Thyroid gland (tissue), 4 donors: ENCODE measurements around the gene CDCA5. TPM values are rescaled to one million over a fixed set of nuclear protein-coding genes. Genes with fewer than 3 reads are reported as not detected.

Experiments used
- DNase-seq, 2 donors: peaks; one replicate each; pipeline ENCODE4 v3.0.0-alpha.2; 2019
- H3K27ac ChIP-seq, 3 donors: fragments of 200-600 bp; sonication (generic); 1 replicate in 2 of 3; 2 replicates in 1 of 3; pipeline ENCODE4 v1.5.1; 2016 to 2019; ENCODE audit warnings: mild to moderate bottlenecking in 1 of 3, moderate library complexity in 1 of 3
- H3K27me3 ChIP-seq: fragments of 200-600 bp; sonication (generic); one replicate; pipeline ENCODE4 v1.5.1; 2019
- H3K36me3 ChIP-seq, 2 donors: fragments of 200-600 bp; sonication (generic); one replicate each; pipeline ENCODE4 v1.5.1; 2016 to 2019
- H3K4me1 ChIP-seq, 2 donors: fragments of 200-600 bp; sonication (generic); one replicate each; pipeline ENCODE4 v1.5.1; 2017 to 2019
- H3K4me3 ChIP-seq, 3 donors: fragments of 200-600 bp; sonication (generic); replicated peaks in 1 of 3; 1 replicate in 2 of 3; 2 replicates in 1 of 3; pipeline ENCODE4 v1.5.1; 2016; ENCODE audit warnings: mild to moderate bottlenecking in 1 of 3
- H3K9me3 ChIP-seq: fragments of 200-600 bp; sonication (generic); one replicate; pipeline ENCODE4 v1.5.1; 2017
- POLR2A ChIP-seq, 2 donors: fragments of 450-650 bp; IDR thresholded peaks; one replicate each; pipeline ENCODE4 v1.6.1; 2017; ENCODE audit warnings: antibody characterized with exemption in 2 of 2, mild to moderate bottlenecking in 2 of 2, moderate library complexity in 1 of 2
- WGBS, 2 donors: methylation state at CpG; one replicate each; pipeline ENCODE4 v1.1.5; 2017; 5-methylcytosine and 5-hydroxymethylcytosine counted together
- intact Hi-C: fragments of 100-400 bp; cut with DNase I; formaldehyde crosslinking; loops from one replicate; pipeline ENCODE4 v1.15.1; 2023
- total RNA-seq, 4 donors: library from RNA; depleted of rRNA; stranded (reverse); fragments of >200 nt; gene quantifications; one replicate each; pipeline ENCODE4 v1.2.3, GENCODE V29; 2016
- TF ChIP-seq, protein P1 (sequence below), 6 experiments: fragments of 200-600 bp in 3 of 6; fragments of 450-650 bp in 3 of 6; sonication (generic) in 3 of 6; IDR thresholded peaks; one replicate each; pipeline ENCODE4 v1.5.1; 2016 to 2019; ENCODE audit warnings: antibody characterized with exemption in 6 of 6, mild to moderate bottlenecking in 2 of 6, inconsistent platforms in 1 of 6, moderate library complexity in 1 of 6

CDCA5 gene
- total RNA-seq, 4 donors from 2014 or later, result 0.71 to 1.8 (median 0.81) TPM; not detected in 1

DNA sequence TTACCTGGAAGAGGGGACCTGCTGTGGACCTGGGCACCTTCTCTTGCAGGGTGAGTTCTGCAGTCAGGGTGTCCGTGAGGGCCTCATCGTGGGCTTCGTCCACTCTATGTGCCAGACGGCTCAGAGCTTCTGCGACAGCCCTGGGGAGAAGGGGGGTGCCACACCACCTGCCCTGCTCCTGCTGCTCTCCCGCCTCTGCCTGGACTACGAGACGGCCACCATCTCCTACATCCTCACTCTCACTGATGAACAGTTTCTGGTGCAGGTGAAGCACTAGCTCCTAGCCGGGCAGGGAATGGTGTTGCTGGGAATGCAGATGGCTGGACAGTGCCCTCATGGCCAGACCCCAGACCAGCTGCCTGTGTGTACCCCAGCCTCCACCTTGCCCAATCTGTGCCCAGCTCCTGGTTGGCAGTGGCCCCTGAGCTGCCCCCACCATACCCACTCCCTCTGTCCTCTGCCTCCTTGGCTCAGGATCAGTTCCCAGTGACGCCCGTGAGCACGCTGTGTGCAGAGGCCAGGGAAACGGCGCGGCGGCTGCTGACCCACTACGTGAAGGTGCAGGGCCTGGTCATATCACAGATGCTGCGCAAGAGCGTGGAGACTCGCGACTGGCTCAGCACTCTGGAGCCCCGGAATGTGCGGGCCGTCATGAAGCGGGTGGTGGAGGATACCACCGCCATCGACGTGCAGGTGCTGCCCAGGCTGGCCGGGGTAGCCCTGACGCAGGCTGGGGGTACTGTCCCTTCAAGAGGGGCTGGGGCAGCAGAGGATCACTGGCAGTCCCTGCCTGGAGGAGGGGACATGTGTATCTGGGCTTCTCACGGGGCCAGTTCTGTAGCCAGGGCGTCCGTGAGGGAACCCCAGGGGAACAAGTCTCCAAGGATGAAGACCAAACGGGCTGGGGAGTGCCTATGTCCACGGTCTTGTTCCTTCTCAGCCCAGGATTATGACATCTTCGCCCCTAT, 25.7 kb upstream of the CDCA5 start:
- no peak for DNase-seq
- no peak for TF ChIP-seq POLR2A (IDR thresholded peaks at IDR 0.05)
- TF ChIP-seq, protein P1, sequence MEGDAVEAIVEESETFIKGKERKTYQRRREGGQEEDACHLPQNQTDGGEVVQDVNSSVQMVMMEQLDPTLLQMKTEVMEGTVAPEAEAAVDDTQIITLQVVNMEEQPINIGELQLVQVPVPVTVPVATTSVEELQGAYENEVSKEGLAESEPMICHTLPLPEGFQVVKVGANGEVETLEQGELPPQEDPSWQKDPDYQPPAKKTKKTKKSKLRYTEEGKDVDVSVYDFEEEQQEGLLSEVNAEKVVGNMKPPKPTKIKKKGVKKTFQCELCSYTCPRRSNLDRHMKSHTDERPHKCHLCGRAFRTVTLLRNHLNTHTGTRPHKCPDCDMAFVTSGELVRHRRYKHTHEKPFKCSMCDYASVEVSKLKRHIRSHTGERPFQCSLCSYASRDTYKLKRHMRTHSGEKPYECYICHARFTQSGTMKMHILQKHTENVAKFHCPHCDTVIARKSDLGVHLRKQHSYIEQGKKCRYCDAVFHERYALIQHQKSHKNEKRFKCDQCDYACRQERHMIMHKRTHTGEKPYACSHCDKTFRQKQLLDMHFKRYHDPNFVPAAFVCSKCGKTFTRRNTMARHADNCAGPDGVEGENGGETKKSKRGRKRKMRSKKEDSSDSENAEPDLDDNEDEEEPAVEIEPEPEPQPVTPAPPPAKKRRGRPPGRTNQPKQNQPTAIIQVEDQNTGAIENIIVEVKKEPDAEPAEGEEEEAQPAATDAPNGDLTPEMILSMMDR (IDR thresholded peaks at IDR 0.05), result no peak
- peaks cover 14 to 26% of the 10 kb centered on the region in 2 donors for H3K36me3 ChIP-seq
- H3K27ac ChIP-seq, result no peak overlapping the region
- intact Hi-C loops, result loop anchor here (5.0 to 10.0 kb wide), 3 partner anchors 73 to 195 kb away; partner anchors contain the start of genes ARL2, ATG2A and CAPN1
- no peaks in the 10 kb centered on the region for H3K27me3 ChIP-seq
- H3K9me3 ChIP-seq, result no peaks in the 10 kb centered on the region
- H3K4me1 ChIP-seq, result peaks cover 24 to 35% of the 10 kb centered on the region in 2 donors
- no peak overlapping the region for H3K4me3 ChIP-seq
- WGBS, 2 donors, result 89 to 90% methylated on average over 18 to 22 of the region's 36 CpGs

DNA sequence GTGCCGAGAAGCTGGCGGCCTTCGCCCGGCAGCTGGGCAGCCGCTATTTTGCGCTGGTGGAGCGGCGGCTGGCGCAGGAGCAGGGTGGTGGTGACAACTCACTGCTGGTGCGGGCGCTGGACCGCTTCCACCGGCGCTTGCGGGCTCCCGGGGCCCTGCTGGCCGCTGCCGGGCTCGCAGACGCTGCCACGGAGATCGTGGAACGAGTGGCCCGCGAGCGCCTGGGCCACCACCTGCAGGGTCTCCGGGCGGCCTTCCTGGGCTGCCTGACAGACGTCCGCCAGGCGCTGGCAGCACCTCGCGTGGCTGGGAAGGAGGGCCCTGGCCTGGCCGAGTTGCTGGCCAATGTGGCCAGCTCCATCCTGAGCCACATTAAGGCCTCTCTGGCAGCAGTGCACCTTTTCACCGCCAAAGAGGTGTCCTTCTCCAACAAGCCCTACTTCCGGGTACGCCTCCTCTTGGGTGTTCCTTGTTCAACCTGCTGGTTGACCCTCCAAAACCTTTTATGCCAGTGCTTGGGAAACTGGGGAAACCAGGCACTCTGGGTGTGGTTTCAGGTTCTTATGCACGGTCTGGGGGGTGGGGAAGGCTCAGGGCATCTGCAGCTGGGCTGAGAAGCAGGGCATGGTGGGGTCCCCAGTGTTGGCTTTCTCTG, 24.8 kb upstream of the CDCA5 start:
- no peaks in the 10 kb centered on the region for H3K27me3 ChIP-seq
- H3K4me1 ChIP-seq, result peaks cover 21 to 31% of the 10 kb centered on the region in 2 donors
- H3K9me3 ChIP-seq, result no peaks in the 10 kb centered on the region
- no peak overlapping the region for H3K27ac ChIP-seq
- H3K36me3 ChIP-seq, result peaks cover 14 to 26% of the 10 kb centered on the region in 2 donors
- H3K4me3 ChIP-seq, result no peak overlapping the region
- no peak for DNase-seq
- intact Hi-C loops, result no loop called here
- TF ChIP-seq POLR2A (IDR thresholded peaks at IDR 0.05), result no peak
- TF ChIP-seq, protein P1 (IDR thresholded peaks at IDR 0.05), result no peak
- 92 to 93% methylated on average over 11 to 22 of the region's 38 CpGs for WGBS, 2 donors

DNA sequence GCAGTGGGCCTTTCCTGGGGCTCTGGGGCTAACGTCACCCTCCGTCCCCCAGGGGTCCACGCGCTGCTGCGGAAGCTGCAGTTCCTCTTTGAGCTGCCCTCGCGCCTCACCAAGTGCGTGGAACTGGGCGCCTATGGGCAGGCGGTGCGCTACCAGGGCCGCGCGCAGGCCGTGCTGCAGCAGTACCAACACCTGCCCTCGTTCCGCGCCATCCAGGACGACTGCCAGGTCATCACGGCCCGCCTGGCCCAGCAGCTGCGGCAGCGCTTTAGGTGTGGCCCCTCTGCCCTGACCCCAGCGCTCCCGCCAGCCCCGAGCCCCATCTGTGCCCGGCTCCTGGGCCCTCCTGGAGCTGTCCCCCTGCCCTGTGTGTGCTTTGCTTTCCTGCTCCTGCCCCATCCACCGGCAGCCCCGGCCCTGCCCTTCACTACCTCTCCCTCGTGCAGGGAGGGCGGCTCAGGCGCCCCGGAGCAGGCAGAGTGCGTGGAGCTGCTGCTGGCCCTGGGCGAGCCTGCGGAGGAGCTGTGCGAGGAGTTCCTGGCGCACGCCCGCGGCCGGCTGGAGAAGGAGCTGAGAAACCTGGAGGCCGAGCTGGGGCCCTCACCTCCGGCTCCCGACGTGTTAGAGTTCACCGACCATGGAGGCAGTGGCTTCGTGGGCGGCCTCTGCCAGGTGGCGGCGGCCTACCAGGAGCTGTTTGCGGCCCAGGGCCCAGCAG, 24.1 kb upstream of the CDCA5 start:
- no peak for DNase-seq
- no peak overlapping the region for H3K27ac ChIP-seq
- 90 to 95% methylated on average over 17 to 34 of the region's 52 CpGs for WGBS, 2 donors
- intact Hi-C loops, result no loop called here
- H3K4me3 ChIP-seq, result no peak overlapping the region
- TF ChIP-seq, protein P1 (IDR thresholded peaks at IDR 0.05), result no peak
- no peak for TF ChIP-seq POLR2A (IDR thresholded peaks at IDR 0.05)
- H3K27me3 ChIP-seq, result no peaks in the 10 kb centered on the region
- peaks cover 14 to 26% of the 10 kb centered on the region in 2 donors for H3K36me3 ChIP-seq
- H3K9me3 ChIP-seq, result no peaks in the 10 kb centered on the region
- peaks cover 14 to 27% of the 10 kb centered on the region in 2 donors for H3K4me1 ChIP-seq

DNA sequence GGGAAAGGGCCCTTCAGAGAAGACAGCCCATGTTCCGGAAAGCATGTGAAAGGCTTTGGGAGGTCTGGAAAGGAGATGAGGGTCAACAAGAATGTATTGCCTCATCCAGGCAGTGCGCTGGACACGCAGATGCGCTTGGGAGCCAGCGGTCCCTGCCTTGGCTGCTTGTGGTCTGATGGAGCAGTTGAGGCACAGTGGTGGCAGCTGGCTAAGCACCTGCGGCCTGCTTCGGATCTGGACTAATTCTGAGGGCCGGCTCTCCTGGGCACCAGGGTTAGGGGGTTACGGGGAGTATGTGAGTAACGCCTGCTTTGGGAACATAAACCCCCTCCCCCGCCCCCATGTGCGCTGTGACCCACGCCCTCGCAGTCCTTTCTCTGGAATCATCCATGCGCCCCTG, 23.2 kb upstream of the CDCA5 start:
- Histone ChIP-seq H3K27ac (no peak overlapping the region), H3K36me3 (peaks cover 14 to 26% of the 10 kb centered on the region in 2 donors), H3K27me3 (no peaks in the 10 kb centered on the region), H3K9me3 (no peaks in the 10 kb centered on the region), H3K4me3 (no peak overlapping the region), H3K4me1 (peaks cover 7 to 27% of the 10 kb centered on the region in 2 donors)
- TF ChIP-seq, protein P1 (IDR thresholded peaks at IDR 0.05), result no peak
- no peak for TF ChIP-seq POLR2A (IDR thresholded peaks at IDR 0.05)
- WGBS, 2 donors, result 95 to 98% methylated on average over 13 to 15 of the region's 15 CpGs
- DNase-seq, result no peak
- intact Hi-C loops, result no loop called here
